Gastrocnemius medialis (tissue), 4 donors: ENCODE data around the gene FOXA2.

Experiments
- POLR2A ChIP-seq, 2 donors: fragments of 450-650 bp; IDR thresholded peaks; one replicate each; pipeline ENCODE4 v1.6.1; 2017; ENCODE audit warnings: antibody characterized with exemption in 2 of 2, mild to moderate bottlenecking in 2 of 2, moderate library complexity in 2 of 2
- TF ChIP-seq, protein P1 (sequence below), 5 experiments: fragments of 450-650 bp in 3 of 5; fragments of 200-600 bp in 2 of 5; sonication (generic) in 2 of 5; IDR thresholded peaks in 4 of 5; conservative IDR thresholded peaks in 1 of 5; 1 replicate in 4 of 5; 2 replicates in 1 of 5; pipeline ENCODE4 v1.5.1; 2016 to 2019; ENCODE audit warnings: antibody characterized with exemption in 5 of 5, mild to moderate bottlenecking in 3 of 5, moderate library complexity in 3 of 5

DNA sequence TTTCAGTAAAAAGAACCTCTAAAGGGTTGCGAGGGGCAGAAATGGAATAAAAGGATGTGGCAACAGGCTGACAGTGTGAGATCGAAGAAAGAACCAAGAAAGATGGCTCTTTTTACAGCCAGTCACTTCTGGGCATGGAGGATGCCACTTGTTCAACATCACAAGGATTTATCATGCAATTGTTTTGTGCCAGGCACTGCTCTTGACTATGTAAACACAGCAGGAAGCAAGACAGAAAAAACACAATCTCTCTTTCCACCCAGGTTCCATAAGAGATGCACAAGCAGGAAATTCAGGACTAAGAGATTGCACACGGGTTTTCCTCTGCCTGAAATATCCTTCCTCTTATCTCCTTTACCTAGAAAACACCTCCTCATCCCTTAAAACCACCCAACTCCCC, 38.0 kb downstream of the FOXA2 start:
- TF ChIP-seq, protein P1, sequence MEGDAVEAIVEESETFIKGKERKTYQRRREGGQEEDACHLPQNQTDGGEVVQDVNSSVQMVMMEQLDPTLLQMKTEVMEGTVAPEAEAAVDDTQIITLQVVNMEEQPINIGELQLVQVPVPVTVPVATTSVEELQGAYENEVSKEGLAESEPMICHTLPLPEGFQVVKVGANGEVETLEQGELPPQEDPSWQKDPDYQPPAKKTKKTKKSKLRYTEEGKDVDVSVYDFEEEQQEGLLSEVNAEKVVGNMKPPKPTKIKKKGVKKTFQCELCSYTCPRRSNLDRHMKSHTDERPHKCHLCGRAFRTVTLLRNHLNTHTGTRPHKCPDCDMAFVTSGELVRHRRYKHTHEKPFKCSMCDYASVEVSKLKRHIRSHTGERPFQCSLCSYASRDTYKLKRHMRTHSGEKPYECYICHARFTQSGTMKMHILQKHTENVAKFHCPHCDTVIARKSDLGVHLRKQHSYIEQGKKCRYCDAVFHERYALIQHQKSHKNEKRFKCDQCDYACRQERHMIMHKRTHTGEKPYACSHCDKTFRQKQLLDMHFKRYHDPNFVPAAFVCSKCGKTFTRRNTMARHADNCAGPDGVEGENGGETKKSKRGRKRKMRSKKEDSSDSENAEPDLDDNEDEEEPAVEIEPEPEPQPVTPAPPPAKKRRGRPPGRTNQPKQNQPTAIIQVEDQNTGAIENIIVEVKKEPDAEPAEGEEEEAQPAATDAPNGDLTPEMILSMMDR (IDR thresholded peaks at IDR 0.05 in 4 of 5, conservative IDR thresholded peaks at IDR 0.05 in 1 of 5): no peak
- TF ChIP-seq POLR2A (IDR thresholded peaks at IDR 0.05): no peak
